Cerebellar cortex (tissue), 1 donor: ENCODE data around the gene BRD3.
"Not testable (repeated sequence)": the region's sequence is repeated elsewhere in the genome, so short reads cannot be mapped to it uniquely, and the experiment has no call there.

Experiments
- DNase-seq: peaks from one replicate; pipeline ENCODE4 v3.0.0-alpha.2; 2015; ENCODE audit warnings: low spot score

The BRD3 gene

DNA sequence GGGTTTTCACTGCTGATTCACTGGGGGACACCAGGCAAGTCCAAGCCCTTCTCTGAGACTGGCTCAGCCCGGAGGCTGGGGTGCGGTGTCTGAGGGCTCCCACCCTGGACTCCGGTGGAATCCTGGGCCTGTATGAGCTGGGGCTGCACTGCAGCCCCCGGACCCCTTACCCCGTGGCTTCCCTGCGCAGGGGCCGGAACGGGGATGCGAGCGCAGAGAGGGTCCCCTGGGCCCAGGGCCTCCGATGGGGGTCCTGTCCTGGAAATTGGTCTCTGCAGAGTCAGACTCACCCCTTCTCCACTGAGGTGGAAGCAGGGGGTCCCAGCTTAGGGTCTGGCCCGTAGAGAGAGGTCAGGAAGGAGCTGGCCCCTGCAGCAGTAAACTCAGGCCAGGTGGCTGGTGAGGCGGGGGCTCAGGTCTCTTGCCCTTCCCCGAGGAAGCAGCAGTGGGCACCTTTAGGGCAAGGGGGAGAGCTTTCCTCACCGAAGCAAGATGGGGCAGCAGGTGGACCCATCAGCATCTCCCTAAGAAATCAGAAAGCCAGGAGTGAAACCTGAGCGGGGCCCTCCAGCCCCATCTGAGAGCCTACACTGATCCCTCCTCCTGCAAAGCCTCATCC is 74.1 kb downstream of the BRD3 start:
- DNase-seq = no peak

- DNase-seq = peak; percentile 57
These were observed 74.8 kb downstream of the BRD3 start for GRCh38 chr9:133992780-133993634.

DNA sequence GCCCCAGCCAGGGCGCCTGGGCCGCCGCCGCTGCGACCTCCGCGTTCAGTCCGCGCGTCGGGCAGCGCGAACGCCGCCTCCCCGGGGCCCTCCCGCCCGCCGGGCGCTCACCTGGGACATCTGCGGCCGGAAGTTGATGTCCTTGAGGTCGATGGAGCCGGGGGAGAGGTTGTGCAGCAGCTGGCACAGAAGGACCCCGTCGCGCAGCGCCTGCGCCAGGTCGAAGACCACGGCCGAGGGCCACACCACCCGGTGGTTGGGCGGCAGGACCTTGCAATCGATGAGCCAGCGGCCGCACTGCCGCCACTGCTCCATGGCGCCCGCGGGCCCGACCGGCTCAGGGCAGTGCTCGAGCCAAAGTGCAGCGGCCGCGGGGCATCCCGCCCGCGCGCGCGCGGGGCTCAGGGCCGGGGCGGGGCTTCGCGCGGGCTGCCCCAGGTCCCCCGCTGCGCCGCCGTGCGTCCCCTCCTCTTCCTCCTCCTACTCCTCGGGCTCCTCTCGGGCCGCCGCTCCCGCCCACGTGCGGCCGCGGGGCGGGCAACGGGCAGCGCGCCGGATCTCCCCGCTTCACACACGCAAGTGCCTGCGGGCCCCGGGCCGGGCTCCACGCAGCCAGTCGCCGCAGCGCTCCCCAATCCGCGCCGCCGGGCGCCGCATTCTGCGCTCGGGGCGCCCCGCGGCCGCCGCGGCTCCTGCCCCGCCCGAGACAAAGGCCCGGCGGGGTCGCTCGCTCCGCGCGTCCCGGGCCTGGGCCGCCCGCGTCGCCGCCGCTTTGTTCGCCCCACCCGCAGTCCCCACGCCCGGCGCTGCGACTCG is 75.7 kb downstream of the BRD3 start, which contains the start of gene VAV2:
TSS of gene VAV2 (minus strand) at position 361 of the 816 bp plus-strand sequence. CDS start at position 315, 46 bp downstream.
- DNase-seq = no peak

GRCh38 chr9:133991214-133991921 is 76.5 kb downstream of the BRD3 start:
- no peak for DNase-seq

DNA sequence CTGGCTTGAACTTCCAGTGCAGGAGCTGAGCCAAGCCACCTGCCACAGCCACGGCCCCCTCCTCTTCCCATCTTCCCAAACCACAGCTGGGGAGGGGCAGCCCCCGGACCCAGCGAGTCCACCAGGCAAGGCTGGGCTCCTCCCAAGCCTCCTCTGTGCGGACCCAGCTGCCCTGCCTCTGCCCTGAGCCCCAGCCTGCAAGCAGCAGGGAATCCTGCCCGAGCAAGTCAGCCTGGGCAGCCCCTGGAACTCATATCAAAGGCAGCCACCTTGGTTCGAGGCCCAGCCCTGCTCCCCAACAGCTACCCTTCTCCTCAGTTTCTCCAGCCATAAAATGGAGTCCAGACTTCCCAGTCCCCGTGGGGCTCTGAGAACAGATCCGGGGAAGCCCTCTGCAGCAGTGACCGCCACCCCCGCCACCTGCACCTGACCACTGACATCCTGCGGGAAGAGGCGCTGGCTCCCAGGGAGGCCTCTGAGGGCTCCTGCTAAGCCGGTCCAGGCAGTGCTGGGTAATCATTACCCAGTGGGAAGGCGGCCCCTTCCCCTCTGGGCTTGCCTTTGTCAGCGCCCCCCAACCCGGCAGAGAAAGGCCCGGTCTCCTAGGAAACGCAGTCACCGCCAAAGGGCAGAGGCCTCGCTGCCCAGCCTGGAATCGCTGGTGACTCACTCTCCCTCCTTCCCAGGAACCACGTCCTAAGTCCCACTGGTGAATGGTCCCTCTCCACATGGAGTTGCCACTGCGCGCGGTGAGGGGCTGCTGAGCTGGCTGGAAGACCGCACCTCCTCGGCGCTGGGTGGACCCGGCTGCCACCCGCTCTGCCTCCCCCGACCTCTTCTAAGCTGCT is 77.2 kb downstream of the BRD3 start:
- no peak for DNase-seq

DNA sequence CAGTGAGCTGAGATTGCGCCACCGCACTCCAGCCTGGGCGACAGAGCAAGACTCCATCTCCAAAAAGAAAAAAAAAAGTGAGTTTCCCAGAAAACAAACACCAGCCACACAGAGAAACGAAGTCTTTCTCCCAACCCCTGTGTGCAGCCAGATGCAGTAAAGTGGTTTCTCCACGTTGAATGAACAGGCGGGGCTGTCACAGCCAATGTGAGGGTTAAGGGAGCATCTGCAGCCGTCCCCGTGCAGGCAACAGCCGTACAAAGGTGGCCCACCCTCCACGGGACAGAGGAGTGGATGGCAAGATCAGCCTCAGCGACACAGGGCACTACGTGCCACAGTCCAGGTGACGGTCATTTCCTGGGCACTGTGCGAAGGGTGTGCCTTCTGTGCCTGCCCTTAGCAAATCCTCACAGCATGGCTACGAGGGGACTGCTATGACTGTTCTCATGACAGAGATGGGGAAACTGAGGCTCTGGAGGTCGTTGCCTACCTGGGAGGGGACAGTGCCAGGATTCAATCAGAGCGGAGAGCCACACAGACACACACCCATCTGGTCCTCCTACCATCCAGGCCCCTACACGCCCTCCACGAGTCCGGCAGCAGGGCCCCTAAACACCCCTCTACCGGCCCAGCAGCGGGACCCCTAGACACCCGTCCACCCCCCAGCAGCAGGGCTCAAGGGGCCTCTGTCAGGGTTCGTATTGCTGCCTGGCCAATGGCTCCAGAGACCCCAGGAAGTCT is 78.0 kb downstream of the BRD3 start:
- no peak for DNase-seq

DNA sequence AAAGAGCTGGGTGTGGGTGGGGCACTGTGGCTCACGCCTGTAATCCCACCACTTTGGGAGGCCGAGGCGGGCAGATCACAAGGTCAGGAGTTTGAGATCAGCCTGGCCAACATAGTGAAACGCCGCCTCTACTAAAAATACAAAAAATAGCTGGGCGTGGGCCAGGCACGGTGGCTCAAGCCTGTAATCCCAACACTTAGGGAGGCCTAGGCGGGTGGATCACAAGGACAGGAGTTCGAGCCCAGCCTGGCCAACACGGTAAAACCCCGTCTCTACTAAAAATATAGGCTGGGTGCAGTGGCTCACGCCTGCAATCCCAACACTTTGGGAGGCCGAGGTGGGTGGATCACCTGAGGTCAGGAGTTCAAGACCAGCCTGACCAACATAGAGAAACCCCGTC is 79.1 kb downstream of the BRD3 start:
- not testable (repeated sequence) for DNase-seq

DNA sequence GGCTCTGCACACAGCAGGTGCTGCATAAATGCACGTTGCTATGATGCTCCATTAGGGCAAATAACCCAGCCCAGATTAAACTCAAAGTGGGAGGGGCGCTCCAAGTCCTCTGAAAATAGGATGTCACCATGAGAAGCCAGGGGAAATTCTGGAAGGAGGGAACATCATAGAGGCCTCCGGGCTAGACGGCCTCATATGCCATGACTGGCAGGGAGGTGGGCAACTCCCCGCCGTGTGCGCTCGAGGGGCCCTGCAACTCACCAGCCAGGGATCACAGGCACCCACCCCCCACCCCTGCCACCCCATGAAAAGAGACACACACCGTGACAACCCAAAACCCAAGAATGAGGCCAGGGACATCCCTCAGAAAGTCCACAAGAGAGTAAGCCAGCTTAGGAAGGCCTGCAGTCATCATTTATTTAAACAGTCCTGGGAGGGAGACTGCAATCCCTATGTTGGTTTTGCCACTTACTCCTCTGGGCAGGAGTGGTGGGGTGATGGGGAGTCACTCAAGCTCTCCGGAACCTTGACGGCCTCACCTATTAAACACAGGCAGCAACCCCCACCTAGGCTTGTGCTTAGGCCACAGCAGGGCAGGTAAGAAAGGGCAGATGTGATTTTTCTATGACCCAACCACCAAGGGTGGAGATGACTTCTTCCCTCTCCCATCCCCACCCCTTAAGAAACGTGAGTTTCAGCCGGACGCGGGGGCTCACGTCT is 79.7 kb downstream of the BRD3 start:
- no peak for DNase-seq

DNA sequence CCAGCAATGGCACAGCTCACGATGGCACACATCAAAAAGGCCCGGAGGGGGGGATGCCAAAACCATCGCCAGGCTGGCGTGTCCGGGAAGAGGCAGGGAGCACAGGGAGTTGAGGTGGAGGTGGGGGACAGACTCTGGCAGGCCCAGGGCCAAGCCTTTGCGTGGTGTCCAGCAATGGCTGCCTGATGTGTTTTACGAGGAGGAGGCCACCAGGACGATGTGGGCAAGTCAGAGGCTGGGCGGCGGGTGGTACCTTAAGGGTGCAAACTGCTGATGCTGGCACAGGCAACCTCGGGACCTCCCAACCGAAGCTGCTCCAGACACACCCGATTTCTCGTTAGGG is 80.4 kb downstream of the BRD3 start:
- no peak for DNase-seq

DNA sequence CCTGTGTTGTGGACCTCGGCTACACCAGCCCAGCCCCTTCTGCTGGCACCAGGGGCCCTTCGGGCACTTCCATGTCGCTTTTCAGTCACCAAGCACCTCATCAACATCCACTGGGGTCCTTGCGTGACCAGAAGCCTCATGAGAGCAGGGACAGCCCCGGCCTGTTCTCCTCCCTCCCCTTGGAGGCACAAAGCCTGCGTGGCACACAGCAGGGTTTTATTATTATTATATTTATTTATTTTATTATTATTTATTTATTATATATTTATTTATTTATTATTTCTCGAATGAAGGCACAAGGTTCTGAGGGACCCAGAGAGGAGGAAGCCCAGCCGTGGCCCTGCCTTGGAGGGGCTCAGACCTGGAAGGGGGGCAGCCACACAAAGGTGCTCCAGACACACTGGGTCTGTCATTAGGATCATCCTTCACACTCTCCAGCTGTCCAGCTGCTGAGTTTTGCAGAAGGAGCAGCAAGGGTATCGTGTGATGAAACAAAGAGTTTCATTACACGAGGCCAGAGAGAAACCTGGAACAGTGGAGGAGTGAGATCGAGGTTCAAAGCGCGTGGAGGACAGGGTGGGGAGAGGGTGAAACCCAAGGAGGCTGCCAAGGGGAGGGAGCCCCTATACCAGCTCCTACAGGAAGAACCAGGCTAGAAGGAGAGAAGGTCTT is 80.9 kb downstream of the BRD3 start:
- DNase-seq = no peak

GRCh38 chr9:133986061-133986460 is 81.8 kb downstream of the BRD3 start:
- DNase-seq = no peak

DNA sequence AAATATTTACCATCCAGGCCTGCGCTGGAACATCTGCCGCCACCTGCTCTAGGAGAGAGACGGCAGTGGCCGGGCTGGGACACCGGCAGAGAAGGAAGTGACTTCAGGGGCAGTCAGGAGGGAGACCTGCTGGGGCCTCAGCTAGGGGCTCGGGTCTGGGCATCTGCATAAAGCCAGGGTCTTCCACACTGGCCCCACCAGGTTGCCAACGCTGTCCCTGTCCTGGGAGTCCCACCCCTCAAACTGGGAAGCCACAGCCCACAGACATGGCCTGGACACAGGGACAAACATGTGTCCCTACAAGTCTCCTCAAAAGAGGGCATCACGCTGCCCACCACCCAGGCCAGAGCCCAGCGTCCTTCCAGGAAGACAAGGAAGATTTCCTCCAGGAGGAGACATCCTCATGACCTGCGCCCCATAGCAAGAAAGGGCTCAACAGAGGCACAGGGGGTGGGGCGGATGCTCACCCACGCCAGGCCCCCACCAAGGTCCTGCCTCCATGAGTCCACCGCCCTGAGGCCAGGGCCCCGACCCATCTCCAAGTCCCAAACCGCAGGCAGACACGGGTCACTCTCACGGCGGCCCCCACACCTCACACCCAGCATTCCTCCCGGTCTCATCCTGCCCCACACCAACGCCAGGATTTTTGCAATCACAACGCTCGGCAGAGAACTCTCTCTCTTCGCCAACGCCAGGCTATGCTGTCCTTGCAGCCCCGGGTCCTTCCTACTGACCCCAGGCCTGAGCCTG is 84.7 kb downstream of the BRD3 start:
- DNase-seq = no peak

DNA sequence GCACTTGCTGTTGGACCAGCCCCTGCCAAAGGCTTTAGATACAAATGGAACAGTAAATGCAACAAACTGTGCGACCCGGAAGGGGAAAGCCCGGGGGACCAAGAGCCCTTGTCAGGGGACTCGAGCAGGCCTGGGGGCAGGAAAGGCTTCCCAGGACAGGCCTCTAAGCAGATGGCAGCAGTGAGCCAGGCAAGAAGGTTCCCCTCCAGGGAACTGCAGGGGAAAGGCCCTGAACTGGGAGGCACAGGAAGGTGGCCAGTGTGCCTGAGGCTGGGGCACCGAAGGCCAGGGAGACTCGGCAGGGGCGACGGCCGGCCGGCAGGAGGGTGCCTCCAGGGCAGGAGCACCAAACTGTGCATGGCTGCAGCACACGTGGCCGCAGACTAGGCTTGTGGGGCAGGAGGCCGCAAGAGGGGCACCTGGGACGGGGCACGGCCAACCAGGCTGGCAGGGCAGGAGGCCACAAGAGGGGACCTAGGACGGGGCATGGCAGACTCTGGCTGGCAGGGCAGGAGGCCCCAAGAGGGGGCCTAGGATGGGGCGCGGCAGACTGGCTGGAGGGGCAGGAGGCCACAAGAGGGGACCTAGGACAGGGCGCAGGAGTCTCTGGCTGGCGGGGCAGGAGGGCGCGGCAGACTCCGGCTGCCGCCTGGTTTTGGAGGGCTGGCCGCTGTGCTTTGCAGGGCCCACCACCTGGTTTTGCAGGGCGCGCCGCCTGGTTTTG is 85.7 kb downstream of the BRD3 start:
- DNase-seq = no peak

- DNase-seq = no peak
These were observed 86.3 kb downstream of the BRD3 start for GRCh38 chr9:133981589-133981957.

- DNase-seq = no peak
These were observed 86.8 kb downstream of the BRD3 start for GRCh38 chr9:133980864-133981588.
